H1 (cell line): ENCODE results near the gene CYP46A1.

ENCODE experiments used
- CBX5 ChIP-seq: fragments of 300-800, 300-1000 bp; sonication (generic); IDR thresholded peaks from 2 replicates; pipeline ENCODE4 v1.7.1; 2016; ENCODE audit warnings: antibody characterized with exemption, low read length, low read depth
- CTCF ChIP-seq, 3 experiments: IDR thresholded peaks; 1 replicate in 2 of 3; 2 replicates in 1 of 3; pipeline versions ENCODE4 v1.5.1 to v1.6.1; 2011; ENCODE audit warnings: low read length in 3 of 3, mild to moderate bottlenecking in 3 of 3, inconsistent platforms in 2 of 3, low read depth in 1 of 3, moderate library complexity in 1 of 3; ENCODE audit not compliant: insufficient read depth in 1 of 3; ENCODE audit errors: control extremely low read depth in 1 of 3
- GTF2F1 ChIP-seq: IDR thresholded peaks from 2 replicates; pipeline ENCODE4 v1.6.1; 2012; ENCODE audit warnings: low read depth, low read length, improper control_type of control experiment, borderline replicate concordance
- HDAC6 ChIP-seq: IDR thresholded peaks from one replicate; pipeline ENCODE4 v1.7.1; 2012; ENCODE audit warnings: low read depth, mild to moderate bottlenecking, inconsistent platforms, low read length, moderate library complexity
- POLR2A ChIP-seq, 2 experiments: IDR thresholded peaks; 1 replicate in 1 of 2; 2 replicates in 1 of 2; pipeline ENCODE4 v1.6.1; 2011; ENCODE audit warnings: low read depth in 2 of 2, low read length in 2 of 2, mild to moderate bottlenecking in 2 of 2; ENCODE audit errors: control extremely low read depth in 1 of 2
- POLR2AphosphoS5 ChIP-seq: IDR thresholded peaks from 2 replicates; pipeline ENCODE4 v1.6.1; 2011; ENCODE audit warnings: low read depth, low read length
- RNF2 ChIP-seq: fragments of 200-900, 300-1000 bp; sonication (generic); IDR thresholded peaks from 2 replicates; pipeline ENCODE4 v1.7.1; 2016; ENCODE audit warnings: borderline replicate concordance, low read depth, mild to moderate bottlenecking, antibody characterized with exemption, low read length; ENCODE audit not compliant: poor library complexity, severe bottlenecking; ENCODE audit errors: missing control alignments
- TBP ChIP-seq: IDR thresholded peaks from 2 replicates; pipeline ENCODE4 v1.6.1; 2011; ENCODE audit warnings: low read depth, low read length, improper control_type of control experiment
- USF2 ChIP-seq: IDR thresholded peaks from 2 replicates; pipeline ENCODE4 v1.6.1; 2011; ENCODE audit warnings: low read length, improper control_type of control experiment
- YY1 ChIP-seq: IDR thresholded peaks from 2 replicates; pipeline ENCODE4 v1.6.1; 2011; ENCODE audit warnings: low read depth, mild to moderate bottlenecking, low read length

- TF ChIP-seq POLR2AphosphoS5, result no peak
- TF ChIP-seq USF2, result no peak
- TF ChIP-seq YY1, result no peak
- no peak for TF ChIP-seq GTF2F1
- no peak for TF ChIP-seq CTCF (IDR thresholded peaks at IDR 0.05; ENCODE audit: control extremely low read depth in 1 of 3, insufficient read depth in 1 of 3, low read depth in 1 of 3, low read length in 3 of 3)
- TF ChIP-seq CBX5, result no peak
- TF ChIP-seq HDAC6, result no peak
- no peak for TF ChIP-seq RNF2
- TF ChIP-seq POLR2A (IDR thresholded peaks at IDR 0.05; ENCODE audit: control extremely low read depth in 1 of 2, low read depth in 2 of 2, low read length in 2 of 2), result no peak
- TF ChIP-seq TBP, result no peak
Measured at GRCh38 chr14:99673305-99674063, 10.6 kb upstream of the CYP46A1 start.
